ENCODE measurements around the gene TANGO2. TPM values are rescaled to one million over a fixed set of nuclear protein-coding genes. Genes with fewer than 3 reads are reported as not detected.

TANGO2 gene
- total RNA-seq, 2 donors from 2014 or later: 10.5 to 19.7 TPM

- ATAC-seq (no peak), DNase-seq (no peak)
- TF ChIP-seq CTCF (IDR thresholded peaks at IDR 0.05): no peak
Measured at GRCh38 chr22:20094197-20094807, 73.4 kb downstream of the TANGO2 start.

GRCh38 chr22:20095521-20095920 is 74.6 kb downstream of the TANGO2 start:
- DNase-seq: no peak
- H3K27me3 ChIP-seq: no peaks in the 10 kb centered on the region
- 95 to 98% methylated on average over 4 of the region's 4 CpGs for WGBS, 2 donors
- no peak for ATAC-seq
- intact Hi-C loops (cut with DNase I): no loop called here
- H3K36me3 ChIP-seq (replicated peaks in 1 of 2; ENCODE audit: insufficient read depth in 1 of 2, low read depth in 2 of 2): peaks cover 0 to 58% of the 10 kb centered on the region in 2 donors
- no peaks in the 10 kb centered on the region for H3K4me1 ChIP-seq
- H3K9me3 ChIP-seq: no peaks in the 10 kb centered on the region
- no peak overlapping the region for H3K27ac ChIP-seq
- H3K4me3 ChIP-seq: no peak overlapping the region
- TF ChIP-seq POLR2A (IDR thresholded peaks at IDR 0.05) (no peak), CTCF (IDR thresholded peaks at IDR 0.05) (no peak)

More at GRCh38 chr22:20094197-20094807, 73.4 kb downstream of the TANGO2 start:
- Histone ChIP-seq H3K27ac (no peak overlapping the region), H3K4me3 (no peak overlapping the region), H3K36me3 (replicated peaks in 1 of 2; ENCODE audit: insufficient read depth in 1 of 2, low read depth in 2 of 2) (peaks cover 0 to 65% of the 10 kb centered on the region in 2 donors), H3K9me3 (no peaks in the 10 kb centered on the region), H3K27me3 (no peaks in the 10 kb centered on the region), H3K4me1 (no peaks in the 10 kb centered on the region)
- WGBS, 2 donors: 93 to 96% methylated on average over 14 to 15 of the region's 15 CpGs
- intact Hi-C loops (cut with DNase I): no loop called here

GRCh38 chr22:20096574-20097420 is 75.9 kb downstream of the TANGO2 start:
- ATAC-seq: no peak
- Histone ChIP-seq H3K36me3 (replicated peaks in 1 of 2; ENCODE audit: insufficient read depth in 1 of 2, low read depth in 2 of 2) (peaks cover 0 to 47% of the 10 kb centered on the region in 2 donors), H3K4me1 (no peaks in the 10 kb centered on the region), H3K27me3 (no peaks in the 10 kb centered on the region), H3K9me3 (no peaks in the 10 kb centered on the region), H3K27ac (no peak overlapping the region), H3K4me3 (no peak overlapping the region)
- no peak for DNase-seq
- intact Hi-C loops (cut with DNase I): no loop called here
- 96 to 100% methylated on average over 2 of the region's 2 CpGs for WGBS, 2 donors
- TF ChIP-seq CTCF (IDR thresholded peaks at IDR 0.05) (no peak), POLR2A (IDR thresholded peaks at IDR 0.05) (no peak)

- Histone ChIP-seq H3K27ac (no peak overlapping the region), H3K4me1 (no peaks in the 10 kb centered on the region), H3K9me3 (no peaks in the 10 kb centered on the region), H3K36me3 (replicated peaks in 1 of 2; ENCODE audit: insufficient read depth in 1 of 2, low read depth in 2 of 2) (peaks cover 0 to 33% of the 10 kb centered on the region in 2 donors), H3K4me3 (no peak overlapping the region), H3K27me3 (no peaks in the 10 kb centered on the region)
- DNase-seq (no peak), ATAC-seq (no peak)
- 93 to 95% methylated on average over 6 of the region's 6 CpGs for WGBS, 2 donors
- intact Hi-C loops (cut with DNase I): no loop called here
- no peak for TF ChIP-seq CTCF (IDR thresholded peaks at IDR 0.05)
- no peak for TF ChIP-seq POLR2A (IDR thresholded peaks at IDR 0.05)
Measured at GRCh38 chr22:20099099-20099711, 78.3 kb downstream of the TANGO2 start.

Data from body of pancreas (tissue), 4 donors.